Heart right ventricle (tissue), 16 donors: Measurements from ENCODE around the gene MIB2. TPM values are rescaled to one million over a fixed set of nuclear protein-coding genes. Genes with fewer than 3 reads are reported as not detected.

Experiments used
- ATAC-seq, 8 donors: fragments of 200-7000 bp; cut with Tn5 transposase; one replicate each; pipeline ENCODE4 v1.9.1; 2020; ENCODE audit warnings: mild to moderate bottlenecking in 8 of 8, moderate library complexity in 8 of 8, moderate number of reproducible peaks in 1 of 8
- DNase-seq, 2 donors: peaks; one replicate each; pipeline ENCODE4 v3.0.0-alpha.2; 2020
- H3K27ac ChIP-seq, 10 donors: fragments of 200-600 bp; sonication (generic) in 2 of 10; one replicate each; pipeline versions ENCODE4 v1.5.0 to v1.8.0; 2020 to 2022; ENCODE audit warnings: mild to moderate bottlenecking in 3 of 10
- H3K27me3 ChIP-seq, 7 donors: fragments of 200-600 bp; one replicate each; pipeline ENCODE4 v1.8.0; 2021 to 2022; ENCODE audit warnings: mild to moderate bottlenecking in 2 of 7
- H3K36me3 ChIP-seq, 9 donors: fragments of 200-600 bp; sonication (generic) in 1 of 9; one replicate each; pipeline versions ENCODE4 v1.5.0 to v1.8.0; 2020 to 2022; ENCODE audit warnings: mild to moderate bottlenecking in 2 of 9
- H3K4me1 ChIP-seq, 9 donors: fragments of 200-600 bp; sonication (generic) in 1 of 9; one replicate each; pipeline versions ENCODE4 v1.5.0 to v1.8.0; 2020 to 2022; ENCODE audit warnings: mild to moderate bottlenecking in 4 of 9
- H3K4me3 ChIP-seq, 10 donors: fragments of 200-600 bp; sonication (generic) in 2 of 10; one replicate each; pipeline versions ENCODE4 v1.5.0 to v1.8.0; 2020 to 2022; ENCODE audit warnings: mild to moderate bottlenecking in 7 of 10, moderate library complexity in 2 of 10
- H3K9me3 ChIP-seq, 11 donors: fragments of 200-600 bp in 10 of 11; sonication (generic) in 2 of 11; one replicate each; pipeline versions ENCODE4 v1.5.0 to v1.8.0; 2013 to 2022; ENCODE audit warnings: mild to moderate bottlenecking in 2 of 11, control low read depth in 1 of 11, moderate library complexity in 1 of 11
- CTCF ChIP-seq, 9 donors: fragments of 200-600 bp; sonication (generic) in 2 of 9; IDR thresholded peaks; one replicate each; pipeline versions ENCODE4 v1.5.0 to v1.8.0; 2021 to 2022; ENCODE audit warnings: antibody characterized with exemption in 9 of 9, mild to moderate bottlenecking in 5 of 9, moderate library complexity in 1 of 9
- WGBS, 2 donors: extraction: QIAGEN DNeasy Blood & Tissue Kit; methylation state at CpG; one replicate each; pipeline ENCODE4 v1.1.7; 2013; ENCODE audit warnings: inconsistent platforms in 1 of 2; 5-methylcytosine and 5-hydroxymethylcytosine counted together
- intact Hi-C, 10 donors: fragments of 100-400 bp; cut with DNase I; formaldehyde crosslinking; loops; one replicate each; pipeline versions ENCODE4 v1.11.1 to v1.14.2; 2022
- polyA plus RNA-seq, 2 donors: library from polyadenylated mRNA; stranded (reverse); fragments of 200-250 nt; gene quantifications; one replicate each; pipeline ENCODE4 v1.2.3, GENCODE V29; 2013
- total RNA-seq, 10 donors: library from RNA; stranded (reverse); fragmentation: NEBNext Ultra II Directional in 3 of 10; extraction: Animal tissue kit (Norgen Biotek cat#: 25700) in 3 of 10; gene quantifications; one replicate each; pipeline versions ENCODE4 v1.2.1 to v1.2.4, GENCODE V29; 2021 to 2023
- donor health status: Arrhythmogenic right ventricular cardiomyopathy.
- donor health status: ischemic (EF 13 %, LVEDD 7.1; RV severe dilation, severe dysfunction).
- donor health status: healthy with polysubstance abuse.
- donor health status: DM: no; HTN: yes; CAD: no.
- donor health status: DM: no; HTN: no; CAD: no.
- donor health status: ischemic (EF 25% LVEDD 6.9; RV normal size, moderate dysfunction).
- donor health status: ischemic (EF 25% LVEDD 5.7; RV mildly dilated, moderate dysfunction).
- donor health status: healthy.
- donor health status: DM: yes; HTN: yes; CAD: no.
- donor health status: Ischemic cardiomyopathy.
- donor health status: ischemic (EF 35%, LVEDD 5.7; RV mildly dilated, moderate dysfunction).
- donor health status: nonischemic (EF 11% LVEDD 7.7; RV severe dilation, severe dysfunction).
- donor health status: DM: yes; HTN: yes; CAD: no.
- donor health status: PGD.
- donor health status: ischemic (EF 29% LVEDD 5.4; RV normal size, mild dysfunction).
- donor health status: nonischemic (EF 23%, LVEDD 6.1; RV moderate dilation, normal function).

Gene MIB2
- total and polyA plus RNA-seq, 12 donors: 53.6 to 248 (median 74.7) TPM

- WGBS, 2 donors: 91 to 93% methylated on average over 17 of the region's 17 CpGs
- ATAC-seq (no peak), DNase-seq (no peak)
- Histone ChIP-seq H3K4me1 (peaks cover 4 to 53% (median 18%) of the 10 kb centered on the region in 9 donors), H3K4me3 (no peak overlapping the region), H3K27ac (no peak overlapping the region), H3K36me3 (peaks cover 0 to 38% (median under 1%) of the 10 kb centered on the region in 9 donors), H3K27me3 (no peaks in the 10 kb centered on the region), H3K9me3 (no peaks in the 10 kb centered on the region)
- intact Hi-C loops: no loop called here
- TF ChIP-seq CTCF (IDR thresholded peaks at IDR 0.05): no peak
Measured at GRCh38 chr1:1622788-1623094, 7.4 kb downstream of the MIB2 start.

- Histone ChIP-seq H3K36me3 (peaks cover 0 to 38% (median 5%) of the 10 kb centered on the region in 9 donors), H3K4me3 (no peak overlapping the region), H3K27me3 (peaks cover 0 to 2% (median 0%) of the 10 kb centered on the region in 7 donors), H3K4me1 (peaks cover 4 to 52% (median 18%) of the 10 kb centered on the region in 9 donors), H3K27ac (no peak overlapping the region), H3K9me3 (no peaks in the 10 kb centered on the region)
- 95 to 97% methylated on average over 33 of the region's 33 CpGs for WGBS, 2 donors
- intact Hi-C loops: no loop called here
- ATAC-seq (no peak), DNase-seq (no peak)
- no peak for TF ChIP-seq CTCF (IDR thresholded peaks at IDR 0.05)
Measured at GRCh38 chr1:1623181-1623630, 7.9 kb downstream of the MIB2 start.

GRCh38 chr1:1623631-1624442 lies 8.5 kb downstream of the MIB2 start:
- peaks cover 4 to 52% (median 18%) of the 10 kb centered on the region in 9 donors for H3K4me1 ChIP-seq
- 93 to 95% methylated on average over 48 to 51 of the region's 51 CpGs for WGBS, 2 donors
- DNase-seq: no peak
- no peak for ATAC-seq
- no peak for TF ChIP-seq CTCF (IDR thresholded peaks at IDR 0.05)
- intact Hi-C loops: no loop called here
- peaks cover 0 to 38% (median 8%) of the 10 kb centered on the region in 9 donors for H3K36me3 ChIP-seq
- H3K9me3 ChIP-seq: no peaks in the 10 kb centered on the region
- peak overlapping the region in 1 of 10 donors; percentile 78 for H3K27ac ChIP-seq
- H3K27me3 ChIP-seq: peaks cover 0 to 9% (median 0%) of the 10 kb centered on the region in 7 donors
- no peak overlapping the region for H3K4me3 ChIP-seq

- Histone ChIP-seq H3K9me3 (no peaks in the 10 kb centered on the region), H3K4me1 (peaks cover 4 to 46% (median 17%) of the 10 kb centered on the region in 9 donors), H3K4me3 (peak overlapping the region in 7 of 10 donors; percentile 10 to 41 (median 18)), H3K27ac (peak overlapping the region in 8 of 10 donors; percentile 44 to 83 (median 68)), H3K36me3 (peaks cover 0 to 41% (median 8%) of the 10 kb centered on the region in 9 donors), H3K27me3 (peaks cover 0 to 16% (median 0%) of the 10 kb centered on the region in 7 donors)
- ATAC-seq (peak; percentile 36 to 79 (median 67)), DNase-seq (peak; percentile 72 to 76)
- WGBS, 2 donors: 58 to 69% methylated on average over 38 of the region's 38 CpGs
- TF ChIP-seq CTCF (IDR thresholded peaks at IDR 0.05): no peak
- intact Hi-C loops: no loop called here
Measured at GRCh38 chr1:1624443-1625403, 9.4 kb downstream of the MIB2 start.
